ENCODE measurements around the gene DCTN2. TPM values are rescaled to one million over a fixed set of nuclear protein-coding genes. Genes with fewer than 3 reads are reported as not detected.

Gene DCTN2
- 117 to 160 TPM (median 118 TPM) in 5 replicates for total RNA-seq (2022; extraction: Qiagen RNA extraction)

GRCh38 chr12:57546438-57547287 is at the start of gene DCTN2:
Gene DCTN2 (minus strand): TSS chr12:57547192. CDS start chr12:57547063, 129 bp downstream.

GRCh38 chr12:57590864-57591781 is 44.1 kb upstream of the DCTN2 start, which contains the start of gene PIP4K2C:
Gene PIP4K2C (plus strand): TSS chr12:57591192. CDS start chr12:57591290, 98 bp downstream.

GRCh38 chr12:57549909-57550640 is 3.1 kb upstream of the DCTN2 start, which contains the start of gene KIF5A:
Gene KIF5A (plus strand): TSS chr12:57550044. CDS start chr12:57550272, 228 bp downstream.

GRCh38 chr12:57522011-57522886 is 24.7 kb downstream of the DCTN2 start, which contains the start of gene MBD6:
Gene MBD6 (plus strand): TSS chr12:57522824. CDS start chr12:57524304, 1,480 bp downstream.

GRCh38 chr12:57520053-57520818 is 26.8 kb downstream of the DCTN2 start, which contains the start of gene DDIT3:
Gene DDIT3 (minus strand): TSS chr12:57520514. CDS start chr12:57517406, 3,108 bp downstream.

GRCh38 chr12:57487597-57488401 is 59.2 kb downstream of the DCTN2 start, which contains the start of gene MARS1:
Gene MARS1 (plus strand): TSS chr12:57488068. CDS start chr12:57488091, 23 bp downstream.

Other genes starting within 250 kb of the DCTN2 start
- gene R3HDM2, start 116.1 kb downstream of the DCTN2 start, total RNA-seq (2022; extraction: Qiagen RNA extraction): 7.2 to 8.8 TPM (median 7.9 TPM) in 5 replicates
- gene INHBC, start 112.4 kb downstream of the DCTN2 start, total RNA-seq (2022; extraction: Qiagen RNA extraction): not detected in 5 replicates
- gene INHBE, start 91.9 kb downstream of the DCTN2 start, total RNA-seq (2022; extraction: Qiagen RNA extraction): 0.05 to 0.09 TPM in 2 of 5 replicates, not detected in the others
- 5.7 to 7.0 TPM (median 6.5 TPM) in 5 replicates for gene GLI1, start 87.4 kb downstream of the DCTN2 start, total RNA-seq (2022; extraction: Qiagen RNA extraction)
- gene ARHGAP9, start 67.3 kb downstream of the DCTN2 start, total RNA-seq (2022; extraction: Qiagen RNA extraction): 0.19 to 0.83 TPM (median 0.35 TPM) in 5 replicates
- 137 to 249 TPM (median 138 TPM) in 5 replicates for gene MARS1, start 59.1 kb downstream of the DCTN2 start, total RNA-seq (2022; extraction: Qiagen RNA extraction)
- 27.8 to 30.1 TPM (median 28.8 TPM) in 5 replicates for gene DDIT3, start 26.7 kb downstream of the DCTN2 start, total RNA-seq (2022; extraction: Qiagen RNA extraction)
- 19.4 to 27.6 TPM (median 26.6 TPM) in 5 replicates for gene MBD6, start 24.4 kb downstream of the DCTN2 start, total RNA-seq (2022; extraction: Qiagen RNA extraction)
- 0.13 to 0.29 TPM (median 0.20 TPM) in 5 replicates for gene KIF5A, start 2.9 kb upstream of the DCTN2 start, total RNA-seq (2022; extraction: Qiagen RNA extraction)
- 38.3 to 48.9 TPM (median 42.1 TPM) in 5 replicates for gene PIP4K2C, start 44.0 kb upstream of the DCTN2 start, total RNA-seq (2022; extraction: Qiagen RNA extraction)
- 16.1 to 21.0 TPM (median 17.8 TPM) in 5 replicates for gene DTX3, start 57.6 kb upstream of the DCTN2 start, total RNA-seq (2022; extraction: Qiagen RNA extraction)
- 4.4 to 5.9 TPM (median 5.3 TPM) in 5 replicates for gene ARHGEF25, start 64.2 kb upstream of the DCTN2 start, total RNA-seq (2022; extraction: Qiagen RNA extraction)
- gene B4GALNT1, start 86.0 kb upstream of the DCTN2 start, total RNA-seq (2022; extraction: Qiagen RNA extraction): 30.6 to 47.9 TPM (median 44.0 TPM) in 5 replicates
- 113 to 119 TPM (median 115 TPM) in 5 replicates for gene OS9, start 146.9 kb upstream of the DCTN2 start, total RNA-seq (2022; extraction: Qiagen RNA extraction)
- 0.08 to 0.23 TPM (median 0.14 TPM) in 5 replicates for gene AGAP2, start 191.6 kb upstream of the DCTN2 start, total RNA-seq (2022; extraction: Qiagen RNA extraction)
- gene TSPAN31, start 197.8 kb upstream of the DCTN2 start, total RNA-seq (2022; extraction: Qiagen RNA extraction): 15.2 to 21.0 TPM (median 16.4 TPM) in 5 replicates
- 237 to 273 TPM (median 248 TPM) in 5 replicates for gene CDK4, start 205.1 kb upstream of the DCTN2 start, total RNA-seq (2022; extraction: Qiagen RNA extraction)
- gene MARCHF9, start 207.9 kb upstream of the DCTN2 start, total RNA-seq (2022; extraction: Qiagen RNA extraction): 6.9 to 8.7 TPM (median 7.3 TPM) in 5 replicates
- 1.5 to 2.8 TPM (median 1.7 TPM) in 5 replicates for gene CYP27B1, start 219.9 kb upstream of the DCTN2 start, total RNA-seq (2022; extraction: Qiagen RNA extraction)
- gene METTL1, start 224.9 kb upstream of the DCTN2 start, total RNA-seq (2022; extraction: Qiagen RNA extraction): 47.6 to 55.6 TPM (median 52.6 TPM) in 5 replicates
- gene EEF1AKMT3, start 225.4 kb upstream of the DCTN2 start, total RNA-seq (2022; extraction: Qiagen RNA extraction): 4.8 to 5.7 TPM (median 5.6 TPM) in 5 replicates
- gene TSFM, start 235.6 kb upstream of the DCTN2 start, total RNA-seq (2022; extraction: Qiagen RNA extraction): 66.3 to 77.2 TPM (median 75.5 TPM) in 5 replicates

Measured in A549 treated with Mapracorat at 1 μM for 4 hours (cell line).